GM12878 (cell line): Measurements from ENCODE around the gene SEM1. TPM values are rescaled to one million over a fixed set of nuclear protein-coding genes. Genes with fewer than 3 reads are reported as not detected.

Source experiments
- ATAC-seq: fragments of 200-7000 bp; cut with Tn5 transposase; 3 replicates; pipeline ENCODE4 v1.9.1; 2020; ENCODE audit warnings: mild to moderate bottlenecking, moderate library complexity
- BruUV-seq: library from RNA; stranded (reverse); fragments of 400-500 nt; replicated peaks from 2 replicates; lab custom pipeline; 2021; lab: Mats Ljungman, UMichigan
- CTCF ChIA-PET: fragments of 300-600 bp; sonication (Branson Sonifier 250); formaldehyde crosslinking; extraction: SDS; loops from one replicate; lab custom pipeline; 2021; ENCODE audit warnings: inconsistent platforms; lab: Yijun Ruan, JAX
- POLR2A ChIA-PET: fragments of 350-600 bp; formaldehyde crosslinking; extraction: SDS; loops from one replicate; lab custom pipeline; 2021; ENCODE audit warnings: inconsistent platforms; lab: Charles Lee
- RAD21 ChIA-PET: fragments of 300-600 bp; sonication (Branson Sonifier 250); formaldehyde crosslinking; loops from one replicate; lab custom pipeline; 2023; ENCODE audit warnings: antibody characterized with exemption; ENCODE audit not compliant: unreplicated experiment; lab: Charles Lee
- SMC1A ChIA-PET: fragments of 300-600 bp; sonication (Branson Sonifier 250); formaldehyde crosslinking; loops from one replicate; lab custom pipeline; 2023; ENCODE audit not compliant: unreplicated experiment, uncharacterized antibody; lab: Charles Lee
- DNase-seq: peaks from one replicate; pipeline ENCODE4 v3.0.0-alpha.2; 2011; ENCODE audit warnings: low read depth, low spot score
- FAIRE-seq: peaks from 3 replicates; lab custom pipeline; 2011; peaks lifted over from hg19 to GRCh38; lab: Jason Lieb, UNC
- H2AFZ ChIP-seq: 2 replicates; pipeline ENCODE4 v1.6.0; 2011; ENCODE audit warnings: low read depth, low read length, control low read depth; ENCODE audit not compliant: control insufficient read depth
- H3K27ac ChIP-seq: 2 replicates; pipeline ENCODE4 v1.5.1; 2011; ENCODE audit warnings: control low read depth; ENCODE audit not compliant: control insufficient read depth, insufficient read depth
- H3K27me3 ChIP-seq, 2 experiments: replicated peaks in 1 of 2; 2 replicates each; pipeline versions ENCODE4 v1.6.0 to v1.6.1; 2011; ENCODE audit warnings: low read length in 1 of 2; ENCODE audit not compliant: control insufficient read depth in 2 of 2, insufficient read depth in 2 of 2
- H3K36me3 ChIP-seq, 2 experiments: 2 replicates each; pipeline ENCODE4 v1.5.1; 2011; ENCODE audit warnings: low read length in 1 of 2; ENCODE audit not compliant: control insufficient read depth in 2 of 2, insufficient read depth in 2 of 2
- H3K4me1 ChIP-seq: 2 replicates; pipeline ENCODE4 v1.6.1; 2011; ENCODE audit warnings: mild to moderate bottlenecking, low read length, moderate library complexity, mixed read lengths; ENCODE audit not compliant: control insufficient read depth, insufficient read depth
- H3K4me2 ChIP-seq: 2 replicates; pipeline ENCODE4 v1.6.0; 2011; ENCODE audit warnings: control low read depth; ENCODE audit not compliant: control insufficient read depth, insufficient read depth
- H3K4me3 ChIP-seq: fragments of 200-600 bp; sonication (generic); 2 replicates; pipeline ENCODE4 v1.5.1; 2016
- H3K79me2 ChIP-seq: 2 replicates; pipeline ENCODE4 v1.6.0; 2011; ENCODE audit warnings: low read length; ENCODE audit not compliant: control insufficient read depth, insufficient read depth
- H3K9ac ChIP-seq: 2 replicates; pipeline ENCODE4 v1.8.0; 2011; ENCODE audit warnings: low read length, control low read depth, mixed read lengths; ENCODE audit not compliant: control insufficient read depth, insufficient read depth
- H3K9me3 ChIP-seq: replicated peaks from 3 replicates; pipeline ENCODE4 v1.5.1; 2011; ENCODE audit warnings: mild to moderate bottlenecking, low read length; ENCODE audit not compliant: control insufficient read depth, insufficient read depth
- H4K20me1 ChIP-seq: 2 replicates; pipeline ENCODE4 v1.6.0; 2011; ENCODE audit not compliant: control insufficient read depth, insufficient read depth
- PKNOX1 ChIP-seq: fragments of 450-650 bp; IDR thresholded peaks from 2 replicates; pipeline ENCODE4 v1.6.1; 2016; ENCODE audit warnings: mild to moderate bottlenecking
- RUNX3 ChIP-seq: IDR thresholded peaks from 2 replicates; pipeline ENCODE4 v1.6.1; 2012; ENCODE audit warnings: low read length, inconsistent platforms
- in situ Hi-C: fragments of 300-500 bp; cut with MboI; formaldehyde crosslinking; loops from 9 replicates; pipeline ENCODE4 v1.14.3; 2018; ENCODE audit warnings: mixed read lengths
- intact Hi-C: fragments of 100-400 bp; cut with micrococcal nuclease; formaldehyde crosslinking; loops from one replicate; pipeline ENCODE4 v1.14.2; 2022; ENCODE audit not compliant: unreplicated experiment
- polyA plus RNA-seq, 11 experiments: library from polyadenylated mRNA; depleted of rRNA in 4 of 11; unstranded in 6 of 11; stranded (reverse) in 5 of 11; fragments of >200 nt; fragmentation: Nextera tagmentation in 4 of 11; fragmentation: Illumina TruSeq in 1 of 11; extraction: Ambion mirVana in 4 of 11; extraction: Trizol in 1 of 11; gene quantifications; 1 replicate in 1 of 11; 2 replicates in 10 of 11; pipeline versions ENCODE4 v1.2.1 to v1.2.3, GENCODE V29; 2011 to 2016; ENCODE audit warnings: inconsistent platforms in 2 of 11, missing spikeins in 2 of 11, low read depth in 1 of 11
- total RNA-seq, 4 experiments: library from RNA; depleted of rRNA in 3 of 4; stranded (reverse); fragments of >200 nt in 3 of 4; fragmentation: Illumina TruSeq in 1 of 4; extraction: Trizol in 1 of 4; gene quantifications; 2 replicates each; pipeline versions ENCODE4 v1.2.1 to v1.2.3, GENCODE V29; 2013 to 2021
- TF ChIP-seq, protein P1 (sequence below): fragments of 450-650 bp; conservative IDR thresholded peaks from 2 replicates; pipeline ENCODE4 v1.6.1; 2017; ENCODE audit warnings: mild to moderate bottlenecking, moderate library complexity
- TF ChIP-seq, protein P2 (sequence below): IDR thresholded peaks from 2 replicates; pipeline ENCODE4 v1.6.1; 2011; ENCODE audit warnings: mild to moderate bottlenecking, low read depth, low read length, moderate library complexity; ENCODE audit not compliant: insufficient replicate concordance

The SEM1 gene
- total and polyA plus RNA-seq, 10 of the 15 experiments (the other 5 are each of a cell fraction or from before 2014, with no cell fraction given), result 44.6 to 606 (median 356) TPM

DNA sequence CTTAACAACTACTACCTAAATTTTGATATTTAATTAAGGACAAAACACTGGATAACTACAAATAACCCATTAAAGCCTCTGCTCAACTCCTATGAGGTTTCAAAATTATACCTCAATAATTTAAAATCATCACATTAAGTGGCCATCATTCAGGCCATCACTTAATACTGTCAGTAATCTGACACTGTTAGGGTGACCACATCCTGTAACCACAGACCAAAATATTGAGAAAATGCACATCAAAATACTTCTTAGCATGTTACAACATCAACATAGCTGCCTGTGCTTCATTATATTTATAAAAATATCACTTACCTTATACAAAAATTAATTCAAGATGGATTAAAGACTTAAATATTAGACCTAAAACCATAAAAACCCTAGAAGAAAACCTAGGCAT, 23.3 kb downstream of the SEM1 start:
- ChIA-PET SMC1A (interaction anchor here (0.9 to 1.2 kb wide), 2 partner anchors 10 to 22 kb away, joined by 3 to 4 read pairs; no protein-coding TSS in a partner anchor), POLR2A (no interaction called here), CTCF (interaction anchor here (0.7 kb wide), 1 partner anchor 609 kb away, joined by 5 read pairs; no protein-coding TSS in a partner anchor), RAD21 (interaction anchor here (1.0 to 1.3 kb wide), 2 partner anchors 9 to 22 kb away, joined by 3 to 4 read pairs; no protein-coding TSS in a partner anchor)
- no peaks in the 10 kb centered on the region; a peak in 1 of 4 replicates for H3K36me3 ChIP-seq
- no peaks in the 10 kb centered on the region; the same call in 2 of the 3 replicates for H3K9me3 ChIP-seq
- TF ChIP-seq, protein P1, sequence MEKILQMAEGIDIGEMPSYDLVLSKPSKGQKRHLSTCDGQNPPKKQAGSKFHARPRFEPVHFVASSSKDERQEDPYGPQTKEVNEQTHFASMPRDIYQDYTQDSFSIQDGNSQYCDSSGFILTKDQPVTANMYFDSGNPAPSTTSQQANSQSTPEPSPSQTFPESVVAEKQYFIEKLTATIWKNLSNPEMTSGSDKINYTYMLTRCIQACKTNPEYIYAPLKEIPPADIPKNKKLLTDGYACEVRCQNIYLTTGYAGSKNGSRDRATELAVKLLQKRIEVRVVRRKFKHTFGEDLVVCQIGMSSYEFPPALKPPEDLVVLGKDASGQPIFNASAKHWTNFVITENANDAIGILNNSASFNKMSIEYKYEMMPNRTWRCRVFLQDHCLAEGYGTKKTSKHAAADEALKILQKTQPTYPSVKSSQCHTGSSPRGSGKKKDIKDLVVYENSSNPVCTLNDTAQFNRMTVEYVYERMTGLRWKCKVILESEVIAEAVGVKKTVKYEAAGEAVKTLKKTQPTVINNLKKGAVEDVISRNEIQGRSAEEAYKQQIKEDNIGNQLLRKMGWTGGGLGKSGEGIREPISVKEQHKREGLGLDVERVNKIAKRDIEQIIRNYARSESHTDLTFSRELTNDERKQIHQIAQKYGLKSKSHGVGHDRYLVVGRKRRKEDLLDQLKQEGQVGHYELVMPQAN, result no peak
- TF ChIP-seq RUNX3, result peak; percentile 65
- TF ChIP-seq, protein P2, sequence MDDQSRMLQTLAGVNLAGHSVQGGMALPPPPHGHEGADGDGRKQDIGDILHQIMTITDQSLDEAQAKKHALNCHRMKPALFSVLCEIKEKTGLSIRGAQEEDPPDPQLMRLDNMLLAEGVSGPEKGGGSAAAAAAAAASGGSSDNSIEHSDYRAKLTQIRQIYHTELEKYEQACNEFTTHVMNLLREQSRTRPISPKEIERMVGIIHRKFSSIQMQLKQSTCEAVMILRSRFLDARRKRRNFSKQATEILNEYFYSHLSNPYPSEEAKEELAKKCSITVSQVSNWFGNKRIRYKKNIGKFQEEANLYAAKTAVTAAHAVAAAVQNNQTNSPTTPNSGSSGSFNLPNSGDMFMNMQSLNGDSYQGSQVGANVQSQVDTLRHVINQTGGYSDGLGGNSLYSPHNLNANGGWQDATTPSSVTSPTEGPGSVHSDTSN, result peak; percentile 17
- peak; percentile 27; the same call in 1 of the 2 replicates for TF ChIP-seq PKNOX1
- H3K4me1 ChIP-seq, result peaks cover 6% of the 10 kb centered on the region; the same call in 1 of the 2 replicates
- H2AFZ ChIP-seq, result no peak overlapping the region
- no TSS peak for BruUV-seq
- DNase-seq (no peak), FAIRE-seq (no peak), ATAC-seq (peak; percentile 77)
- H3K4me3 ChIP-seq, result no peak overlapping the region
- H4K20me1 ChIP-seq, result no peaks in the 10 kb centered on the region; the same call in 1 of the 2 replicates
- H3K4me2 ChIP-seq, result no peak overlapping the region
- intact Hi-C loops, result no loop called here
- no peaks in the 10 kb centered on the region for H3K27me3 ChIP-seq
- no peak overlapping the region for H3K9ac ChIP-seq
- H3K27ac ChIP-seq, result no peak overlapping the region
- no peaks in the 10 kb centered on the region for H3K79me2 ChIP-seq
- in situ Hi-C loops, result no loop called here
